Panc1 (cell line): ENCODE results near the gene MPZL1.

Source experiments
- CTCF ChIP-seq: fragments of 450-650 bp; IDR thresholded peaks from 2 replicates; pipeline ENCODE4 v1.5.1; 2017; ENCODE audit warnings: mild to moderate bottlenecking
- POLR2AphosphoS5 ChIP-seq: IDR thresholded peaks from 2 replicates; pipeline ENCODE4 v1.6.1; 2012; ENCODE audit warnings: mild to moderate bottlenecking, low read depth, low read length, moderate library complexity
- REST ChIP-seq, 2 experiments: IDR thresholded peaks; 2 replicates each; pipeline ENCODE4 v1.6.1; 2011 to 2012; ENCODE audit warnings: low read depth in 2 of 2, control low read depth in 1 of 2, low read length in 1 of 2, mild to moderate bottlenecking in 1 of 2, moderate library complexity in 1 of 2; ENCODE audit not compliant: insufficient read depth in 1 of 2
- SIN3A ChIP-seq: IDR thresholded peaks from 2 replicates; pipeline ENCODE4 v1.6.1; 2012; ENCODE audit warnings: low read depth, mild to moderate bottlenecking, low read length, moderate library complexity, borderline replicate concordance; ENCODE audit not compliant: insufficient read depth
- TCF7L2 ChIP-seq: IDR thresholded peaks from 2 replicates; pipeline ENCODE4 v1.6.1; 2011; ENCODE audit warnings: mild to moderate bottlenecking, low read depth, low read length, inconsistent platforms

GRCh38 chr1:167749741-167750140, 28.0 kb downstream of the MPZL1 start:
- TF ChIP-seq CTCF: no peak
- no peak for TF ChIP-seq POLR2AphosphoS5
- TF ChIP-seq REST (IDR thresholded peaks at IDR 0.05; ENCODE audit: insufficient read depth in 1 of 2, low read depth in 2 of 2, low read length in 1 of 2): no peak
- TF ChIP-seq TCF7L2: no peak
- TF ChIP-seq SIN3A: no peak
